HK-2 (cell line): ENCODE measurements around the gene ZFP90.
"Not testable (repeated sequence)": the region's sequence is repeated elsewhere in the genome, so short reads cannot be mapped to it uniquely, and the experiment has no call there.

Source experiments
- DNase-seq: peaks from one replicate; pipeline ENCODE4 v3.0.0-alpha.2; 2018; ENCODE audit not compliant: unreplicated experiment

The ZFP90 gene

DNA sequence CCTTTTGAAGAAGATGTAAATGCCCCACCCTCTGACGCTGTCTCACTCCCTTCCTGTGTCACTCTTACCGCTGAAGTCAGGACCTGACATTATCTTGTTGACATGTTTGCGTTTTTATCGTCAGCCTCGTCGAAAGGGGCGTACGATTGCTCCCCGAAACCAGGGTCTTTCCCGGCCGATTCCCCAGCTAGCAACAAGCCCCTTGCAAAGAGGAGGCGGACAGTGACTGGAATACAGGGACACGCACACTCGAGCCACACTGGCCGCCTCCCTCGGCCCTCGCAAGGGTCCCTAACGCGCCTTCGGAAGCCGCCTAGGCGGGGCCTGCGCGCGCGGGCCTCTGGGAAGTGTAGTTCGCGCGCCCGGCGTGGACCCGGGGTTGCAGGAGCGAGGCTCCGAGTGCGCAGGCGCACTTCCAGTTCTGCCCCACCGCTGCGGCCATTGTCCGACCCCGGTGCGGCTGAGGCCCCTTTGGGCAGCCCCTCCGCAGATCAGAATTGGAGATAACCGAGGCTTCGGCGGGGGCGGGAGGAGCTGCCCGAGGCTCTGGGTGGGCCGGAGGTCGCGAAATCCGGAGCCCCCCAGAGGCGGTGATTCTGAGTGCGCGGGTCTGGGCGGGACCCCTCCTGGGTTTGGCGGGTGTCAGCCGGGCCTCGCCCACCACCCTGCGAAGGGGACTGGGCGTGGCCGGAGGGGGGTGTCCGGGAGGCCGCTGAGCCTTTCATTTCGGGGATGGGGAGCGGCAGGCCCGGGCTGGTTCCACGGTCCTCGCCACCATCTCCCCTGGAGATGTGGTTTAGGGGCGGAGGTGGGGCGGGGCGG is at the start of gene ZFP90:
Gene ZFP90 (plus strand): TSS at position 412 of the 822 bp plus-strand sequence. CDS start 502 bp downstream, outside the sequence.
- peak; percentile 84 for DNase-seq

DNA sequence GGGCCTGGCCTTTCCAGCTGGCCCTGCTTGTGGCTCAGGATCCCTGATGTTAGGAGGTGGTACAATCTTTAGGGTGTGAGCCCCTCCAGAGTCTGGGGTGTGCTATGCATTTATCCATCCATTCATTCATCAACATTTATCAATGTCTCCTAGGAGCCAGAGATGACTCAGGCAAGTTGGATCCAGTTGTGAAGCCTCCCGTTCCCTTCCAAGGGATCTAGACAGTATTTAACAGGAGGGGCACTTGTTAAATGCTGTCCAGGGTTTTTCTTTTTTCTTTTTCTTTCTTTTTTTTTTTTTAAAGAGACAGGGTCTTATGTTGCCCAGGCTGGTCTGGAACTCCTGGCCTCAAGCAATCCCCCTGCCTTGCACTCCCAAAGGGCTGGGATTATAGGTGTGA is 48.7 kb upstream of the ZFP90 start:
- no peak for DNase-seq

- peak; percentile 61 for DNase-seq
Measured at GRCh38 chr16:68490829-68491575, 48.1 kb upstream of the ZFP90 start.

DNA sequence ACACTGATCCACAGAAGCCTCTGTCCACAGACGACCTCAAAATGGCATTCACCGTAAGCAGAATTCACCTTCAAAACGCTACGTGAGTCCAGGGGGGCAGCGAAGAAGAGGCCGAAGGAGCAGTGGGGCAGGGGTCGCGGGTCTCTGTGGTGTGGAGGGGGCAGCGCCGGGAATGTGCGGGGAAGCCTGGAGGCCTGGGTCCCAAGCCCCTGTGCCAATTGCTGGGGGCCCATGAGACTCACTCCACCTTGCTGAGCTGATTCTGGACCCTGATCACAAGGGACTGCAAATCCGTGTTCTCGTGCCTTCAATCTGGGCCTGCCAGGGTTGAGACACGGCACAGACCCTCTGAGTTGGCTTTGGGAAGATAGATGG is 47.5 kb upstream of the ZFP90 start:
- DNase-seq, result no peak

DNA sequence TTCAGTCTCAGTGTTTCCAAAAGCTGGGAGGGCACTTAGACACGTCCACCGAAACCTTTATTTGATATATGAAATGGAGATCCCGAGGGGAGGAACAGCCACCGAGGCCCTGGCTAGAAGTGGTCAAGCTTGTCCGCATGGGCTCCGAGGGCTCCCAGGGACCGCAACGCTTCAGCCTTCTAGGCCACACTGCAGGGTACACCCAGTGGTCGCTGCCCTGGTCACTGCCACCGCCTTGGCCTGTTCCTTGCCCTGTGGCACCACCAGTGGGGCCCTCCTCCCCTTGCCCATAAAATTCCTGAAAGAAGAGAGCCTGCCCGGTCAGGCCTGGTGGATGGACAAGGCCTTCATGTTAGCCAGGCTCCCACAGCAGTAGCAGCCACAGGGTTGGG is 46.9 kb upstream of the ZFP90 start:
- no peak for DNase-seq

DNA sequence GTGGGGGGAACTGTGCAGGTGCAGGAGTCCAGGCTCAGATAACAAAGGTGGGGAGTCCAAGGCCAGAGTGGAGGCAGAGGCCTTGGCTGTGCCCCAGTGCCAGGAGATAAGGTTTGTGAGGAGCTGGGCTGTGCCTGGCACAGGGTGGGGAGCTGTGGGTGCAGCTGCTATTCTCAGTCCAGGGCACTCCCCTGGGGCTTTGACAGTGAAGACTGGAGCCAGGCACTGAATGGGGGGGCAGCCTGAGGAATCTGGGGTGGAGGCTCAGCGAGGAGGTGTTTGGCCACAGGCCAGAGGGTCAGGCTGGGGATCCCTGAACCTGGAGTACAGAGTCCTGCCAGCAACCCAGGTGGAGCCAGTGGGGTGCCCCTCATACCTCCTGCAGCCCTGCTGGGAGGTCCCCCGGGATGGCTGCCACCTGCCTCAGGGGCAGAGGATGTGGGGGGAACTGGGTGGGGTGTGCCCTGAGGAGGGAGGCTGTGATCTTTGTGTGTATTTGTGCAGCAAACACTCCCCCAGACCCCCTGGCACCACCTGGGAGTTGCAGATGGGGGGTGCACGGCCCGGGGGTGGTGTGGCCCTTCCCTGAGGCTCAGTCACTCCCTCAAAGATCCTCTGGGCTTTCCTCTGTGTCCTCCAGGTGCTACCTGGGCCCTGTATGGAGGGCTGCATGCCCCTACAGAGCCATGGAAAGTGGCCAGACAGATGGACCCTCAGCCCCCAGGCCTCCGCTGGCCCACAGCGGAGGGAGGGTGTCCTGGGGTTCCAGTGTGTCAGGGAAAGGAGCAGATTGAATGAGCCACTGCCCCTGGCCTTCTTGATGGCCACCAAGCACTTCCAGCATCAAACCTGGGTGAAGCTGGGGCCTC is 46.3 kb upstream of the ZFP90 start:
- no peak for DNase-seq

DNA sequence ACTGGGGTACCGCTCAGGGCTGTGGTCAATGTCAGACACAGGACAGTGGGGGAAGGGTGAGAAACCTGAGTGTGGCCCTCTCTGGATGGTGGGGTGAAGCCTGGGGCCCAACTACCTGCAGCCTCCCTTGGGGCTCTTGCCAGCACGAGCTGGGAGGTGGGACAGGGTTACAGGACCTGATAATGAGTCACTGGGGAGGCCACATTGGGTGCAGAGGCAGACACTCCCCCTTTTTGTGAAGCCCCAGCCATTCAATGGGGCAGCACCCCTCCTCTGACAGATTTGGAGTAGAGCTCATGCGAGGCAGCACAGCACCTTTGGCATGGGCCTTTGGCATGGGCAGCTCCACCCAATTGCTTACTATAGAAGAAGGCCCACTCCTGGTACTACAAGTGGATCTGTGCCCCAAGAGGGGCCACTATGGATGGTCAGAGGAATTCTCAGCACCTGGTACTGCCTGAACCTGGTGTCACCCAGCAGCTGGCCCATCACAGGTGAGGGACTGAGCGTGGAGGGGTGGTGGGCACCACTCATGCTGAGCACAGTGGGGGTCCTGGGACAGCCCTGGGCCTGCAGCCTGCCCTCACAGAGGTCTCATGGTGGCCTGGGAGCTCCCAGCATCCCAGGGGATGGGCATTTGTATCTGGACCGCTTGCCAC is 45.5 kb upstream of the ZFP90 start:
- no peak for DNase-seq

- DNase-seq, result not testable (repeated sequence)
Measured at GRCh38 chr16:68494261-68494660, 44.8 kb upstream of the ZFP90 start.

DNA sequence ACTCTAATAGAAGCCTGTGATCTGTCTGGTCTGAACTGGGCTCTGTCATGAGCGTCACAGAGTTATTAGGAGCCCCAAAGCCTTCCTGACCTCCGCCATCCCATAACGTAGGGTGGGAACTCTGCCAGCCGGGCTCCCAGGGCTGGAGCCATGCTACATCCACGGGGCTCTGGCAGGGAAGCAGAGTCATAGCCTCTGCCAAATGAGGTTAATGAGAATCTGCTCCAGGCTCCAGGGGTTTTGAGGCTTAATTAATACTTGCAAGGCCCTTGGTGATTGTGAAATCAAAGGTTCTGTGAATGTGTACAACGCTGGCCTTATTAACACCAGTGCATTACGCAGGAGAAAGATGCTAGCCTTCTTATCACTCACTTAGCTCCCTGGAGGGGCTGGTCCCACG is 42.4 kb upstream of the ZFP90 start:
- DNase-seq, result no peak

DNA sequence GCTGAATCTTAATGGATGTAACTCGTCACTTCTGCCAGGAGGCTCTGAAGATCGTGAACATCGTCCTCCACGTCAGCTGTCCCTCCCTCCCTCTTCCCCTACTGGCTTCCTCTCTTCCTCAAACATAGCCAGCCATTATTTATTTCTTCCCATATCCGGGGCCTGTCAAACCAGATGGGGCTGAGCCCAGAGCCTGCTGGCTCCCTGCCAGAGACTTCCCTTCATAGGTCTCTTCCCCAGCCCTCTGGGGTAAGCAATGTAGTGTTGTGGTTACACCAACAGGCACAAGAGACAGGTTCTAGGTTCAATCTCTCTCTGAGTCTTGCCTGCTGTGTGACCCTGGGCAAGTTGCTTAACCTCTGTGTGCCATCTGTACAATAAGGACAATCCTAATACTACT is 40.1 kb upstream of the ZFP90 start:
- DNase-seq, result no peak

DNA sequence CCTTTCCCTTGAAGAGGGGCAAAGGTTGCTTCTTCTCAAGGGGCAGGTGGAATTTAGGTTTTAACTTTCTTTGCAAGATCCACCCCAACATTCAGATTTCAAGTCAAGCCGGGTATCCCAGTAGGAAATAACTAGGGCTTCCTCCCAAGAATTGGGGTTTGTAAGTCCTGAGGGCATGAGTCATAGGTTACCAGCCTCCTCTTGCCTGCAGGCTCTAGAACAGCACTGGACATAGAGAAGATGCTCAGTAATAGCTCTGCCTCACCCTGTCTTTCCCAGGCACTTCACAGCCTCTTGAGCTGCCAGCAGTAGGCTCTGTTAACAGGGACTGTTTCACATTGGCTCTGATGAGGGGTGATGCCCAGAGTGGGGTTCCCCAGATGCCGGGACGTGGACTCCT is 35.8 kb upstream of the ZFP90 start:
- DNase-seq, result no peak

DNA sequence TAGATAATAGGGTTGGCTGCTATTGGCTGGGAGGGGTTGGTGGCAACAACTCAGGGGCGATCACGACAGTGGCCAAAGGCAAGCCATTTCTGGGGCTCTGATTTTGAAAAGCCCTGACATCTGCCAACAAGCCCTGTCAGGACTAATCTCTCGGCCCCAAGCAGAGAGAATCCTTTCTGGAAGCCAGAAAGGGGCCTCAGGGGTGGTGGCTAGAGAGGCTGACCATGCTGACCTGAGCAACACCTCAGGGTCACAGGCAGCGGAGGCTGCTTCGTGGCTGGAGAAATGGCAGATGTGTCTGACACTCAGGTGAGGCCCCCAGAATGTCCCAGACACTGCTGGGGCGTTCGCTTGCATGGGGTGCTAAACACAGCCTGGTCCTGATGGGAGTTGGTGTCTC is 35.0 kb upstream of the ZFP90 start:
- DNase-seq, result no peak

DNA sequence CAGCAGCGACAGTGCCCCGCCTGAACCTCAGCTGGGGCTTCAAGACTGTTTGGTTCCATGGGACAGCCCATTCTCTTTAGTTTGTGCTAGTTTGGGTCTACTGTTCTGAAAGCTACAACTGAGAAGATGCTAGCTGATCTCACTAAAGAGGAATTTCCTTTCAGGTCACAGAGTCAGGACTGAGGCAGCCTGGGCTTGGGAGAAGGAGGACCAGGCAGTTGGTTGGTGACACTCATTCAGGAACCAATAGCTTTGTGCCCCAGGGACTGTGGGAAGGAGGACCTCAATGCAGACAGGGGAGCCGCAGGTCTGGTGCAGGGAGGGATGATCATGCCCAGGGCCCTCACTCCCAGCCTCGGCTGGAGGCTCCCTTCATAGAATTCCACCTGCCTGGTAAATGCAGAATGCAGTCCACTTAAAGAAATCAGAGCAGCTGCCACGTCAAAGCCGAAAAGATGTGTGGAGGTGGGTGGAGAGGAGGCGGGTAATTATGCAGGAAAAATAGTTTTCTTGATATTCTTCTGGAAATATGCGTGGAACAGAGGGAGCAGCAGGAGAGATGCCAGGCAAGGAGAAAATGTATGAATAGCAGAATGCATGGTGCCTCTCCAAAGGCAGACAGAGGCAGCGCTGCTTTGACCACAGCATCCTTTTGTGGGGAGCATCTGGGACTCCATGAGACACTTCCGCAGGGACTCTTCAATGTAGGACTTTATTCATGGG is 32.6 kb upstream of the ZFP90 start:
- no peak for DNase-seq

DNA sequence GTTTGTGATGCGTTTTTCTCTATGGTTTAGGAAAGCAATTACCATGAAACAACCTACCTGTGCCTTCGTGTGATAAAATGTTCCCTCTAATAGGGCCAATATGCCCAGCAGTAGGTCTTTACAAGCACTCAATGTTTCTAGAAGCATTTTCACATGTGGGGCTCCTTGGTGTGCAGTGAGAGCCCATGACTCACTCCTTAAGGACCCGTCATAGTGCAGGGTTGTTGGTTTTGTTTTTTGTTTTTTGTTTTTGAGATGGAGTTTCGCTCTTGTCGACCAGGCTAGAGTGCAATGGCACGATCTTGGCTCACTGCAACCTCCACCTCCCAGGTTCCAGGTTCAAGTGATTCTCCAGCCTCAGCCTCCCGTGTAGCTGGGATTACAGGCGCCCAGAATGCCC is 31.1 kb upstream of the ZFP90 start:
- no peak for DNase-seq

DNA sequence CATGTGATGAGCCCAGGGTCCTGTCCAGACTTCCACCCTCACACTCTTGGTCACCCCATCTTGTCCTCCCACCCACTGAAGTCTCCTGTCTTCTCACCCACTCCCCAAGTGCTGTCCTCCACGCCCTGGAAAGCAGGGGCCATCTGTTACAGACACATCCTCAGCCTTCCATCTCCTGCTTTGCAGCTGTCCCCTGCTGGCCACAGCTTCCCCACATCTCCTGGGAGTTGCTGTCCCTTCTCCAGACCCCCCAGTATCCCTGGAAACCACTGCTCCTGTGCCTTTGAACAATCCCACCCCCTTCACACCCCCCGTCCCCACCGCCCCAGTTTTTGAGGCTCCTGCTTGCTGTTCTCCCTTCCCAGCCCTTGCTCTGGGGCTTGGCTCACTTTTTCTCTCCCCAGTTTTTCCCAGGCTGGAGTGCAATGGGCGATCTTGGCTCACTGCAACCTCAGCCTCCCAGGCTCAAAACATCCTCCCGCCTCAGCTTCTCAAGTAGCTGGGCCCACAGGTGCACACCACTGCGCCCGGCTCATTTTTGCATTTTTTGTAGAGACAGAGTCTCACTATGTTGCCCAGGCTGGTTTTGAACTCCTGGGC is 30.4 kb upstream of the ZFP90 start:
- no peak for DNase-seq

GRCh38 chr16:68509381-68509780 is 29.7 kb upstream of the ZFP90 start:
- DNase-seq, result no peak

GRCh38 chr16:68510775-68511174 is 28.3 kb upstream of the ZFP90 start:
- DNase-seq, result no peak

- no peak for DNase-seq
Measured at GRCh38 chr16:68512183-68512582, 26.9 kb upstream of the ZFP90 start.

DNA sequence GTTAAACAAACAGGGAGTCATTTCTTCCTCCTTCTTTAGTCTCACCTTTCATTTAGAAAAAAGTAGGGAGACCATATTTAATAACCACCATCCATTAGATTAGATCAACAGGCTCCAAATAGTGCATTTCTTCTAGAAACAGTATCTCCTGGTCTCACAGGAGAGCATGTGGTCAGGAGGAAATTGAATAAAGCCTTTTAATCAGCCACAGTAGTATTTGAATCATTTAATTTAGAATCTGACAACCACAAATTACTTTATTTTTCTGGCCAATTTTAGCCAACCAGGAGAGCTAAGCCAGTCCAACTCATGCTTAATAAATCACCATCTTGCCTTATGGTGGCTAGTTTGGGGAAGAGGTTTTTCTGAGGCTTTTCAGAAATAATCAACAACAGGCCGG is 26.3 kb upstream of the ZFP90 start:
- no peak for DNase-seq

- DNase-seq, result no peak
Measured at GRCh38 chr16:68514511-68514910, 24.6 kb upstream of the ZFP90 start.
